Tibial artery (tissue), 4 donors: Measurements from ENCODE around the gene C14orf132.

Experiments
- DNase-seq, 2 donors: peaks; one replicate each; pipeline ENCODE4 v3.0.0-alpha.2; 2019
- H3K27ac ChIP-seq, 2 donors: fragments of 200-600 bp; sonication (generic) in 1 of 2; 1 replicate in 1 of 2; 2 replicates in 1 of 2; pipeline ENCODE4 v1.5.1; 2018 to 2019; ENCODE audit warnings: mild to moderate bottlenecking in 1 of 2
- H3K27me3 ChIP-seq, 2 donors: fragments of 200-600 bp; sonication (generic) in 1 of 2; one replicate each; pipeline versions ENCODE4 v1.5.1 to v1.6.0; 2016 to 2019
- H3K36me3 ChIP-seq, 3 donors: fragments of 200-600 bp; sonication (generic) in 2 of 3; one replicate each; pipeline ENCODE4 v1.5.1; 2016 to 2019; ENCODE audit warnings: mild to moderate bottlenecking in 2 of 3
- H3K4me1 ChIP-seq, 4 donors: fragments of 200-600 bp; sonication (generic) in 2 of 4; 1 replicate in 3 of 4; 2 replicates in 1 of 4; pipeline ENCODE4 v1.5.1; 2016 to 2019
- H3K4me3 ChIP-seq, 2 donors: fragments of 200-600 bp; sonication (generic) in 1 of 2; 1 replicate in 1 of 2; 2 replicates in 1 of 2; pipeline ENCODE4 v1.5.1; 2018 to 2019; ENCODE audit warnings: mild to moderate bottlenecking in 2 of 2
- H3K9me3 ChIP-seq, 3 donors: fragments of 200-600 bp; sonication (generic) in 1 of 3; one replicate each; pipeline ENCODE4 v1.5.1; 2016 to 2019
- intact Hi-C: fragments of 100-400 bp; cut with DNase I; formaldehyde crosslinking; loops from one replicate; pipeline ENCODE4 v1.15.0; 2023; ENCODE audit warnings: low total_unique reads
- TF ChIP-seq, protein P1 (sequence below), 2 experiments: fragments of 200-600 bp in 1 of 2; fragments of 450-650 bp in 1 of 2; IDR thresholded peaks; one replicate each; pipeline ENCODE4 v1.5.1; 2017 to 2019; ENCODE audit warnings: antibody characterized with exemption in 2 of 2, mild to moderate bottlenecking in 1 of 2, moderate library complexity in 1 of 2

The C14orf132 gene

DNA sequence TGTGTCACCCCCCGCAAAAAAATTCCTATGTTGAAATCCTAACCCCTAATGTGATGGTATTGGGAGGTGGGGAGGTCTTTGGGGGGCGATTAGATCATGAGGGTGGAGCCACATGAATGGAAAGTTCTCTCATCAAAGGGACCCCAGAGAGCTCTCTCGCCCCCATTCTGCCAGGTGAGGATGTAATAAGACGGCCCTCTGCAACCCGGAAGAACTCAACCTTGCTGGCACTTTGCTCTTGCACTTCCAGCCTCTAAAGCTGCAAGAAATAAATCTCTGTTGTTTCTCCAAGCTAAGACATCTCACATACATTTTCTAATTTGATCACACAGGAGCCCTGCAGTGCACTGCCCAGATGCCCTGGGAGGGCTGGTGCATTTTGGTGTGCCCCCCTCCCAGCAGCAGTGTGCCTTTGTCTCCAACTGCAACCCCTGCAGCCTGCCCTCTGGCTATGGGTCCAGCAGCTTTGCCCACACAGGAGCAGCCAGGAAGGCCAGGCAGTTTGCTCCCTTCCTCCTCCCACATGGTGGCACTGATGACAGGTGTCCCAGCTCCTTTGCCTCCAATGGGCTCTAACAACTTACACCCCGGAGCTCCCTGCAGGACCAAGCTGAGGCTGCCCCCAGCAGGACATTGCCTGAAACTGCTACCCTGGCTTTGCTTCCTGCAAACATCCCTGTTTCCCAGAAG, 59.3 kb downstream of the C14orf132 start:
- DNase-seq, result peak in 1 of 2 donors; percentile 35
- Histone ChIP-seq H3K4me1 (peaks cover 0 to 7% (median 2%) of the 10 kb centered on the region in 4 donors), H3K9me3 (no peaks in the 10 kb centered on the region), H3K36me3 (no peaks in the 10 kb centered on the region), H3K27ac (no peak overlapping the region), H3K4me3 (no peak overlapping the region), H3K27me3 (peaks cover 0 to 17% of the 10 kb centered on the region in 2 donors)
- TF ChIP-seq, protein P1, sequence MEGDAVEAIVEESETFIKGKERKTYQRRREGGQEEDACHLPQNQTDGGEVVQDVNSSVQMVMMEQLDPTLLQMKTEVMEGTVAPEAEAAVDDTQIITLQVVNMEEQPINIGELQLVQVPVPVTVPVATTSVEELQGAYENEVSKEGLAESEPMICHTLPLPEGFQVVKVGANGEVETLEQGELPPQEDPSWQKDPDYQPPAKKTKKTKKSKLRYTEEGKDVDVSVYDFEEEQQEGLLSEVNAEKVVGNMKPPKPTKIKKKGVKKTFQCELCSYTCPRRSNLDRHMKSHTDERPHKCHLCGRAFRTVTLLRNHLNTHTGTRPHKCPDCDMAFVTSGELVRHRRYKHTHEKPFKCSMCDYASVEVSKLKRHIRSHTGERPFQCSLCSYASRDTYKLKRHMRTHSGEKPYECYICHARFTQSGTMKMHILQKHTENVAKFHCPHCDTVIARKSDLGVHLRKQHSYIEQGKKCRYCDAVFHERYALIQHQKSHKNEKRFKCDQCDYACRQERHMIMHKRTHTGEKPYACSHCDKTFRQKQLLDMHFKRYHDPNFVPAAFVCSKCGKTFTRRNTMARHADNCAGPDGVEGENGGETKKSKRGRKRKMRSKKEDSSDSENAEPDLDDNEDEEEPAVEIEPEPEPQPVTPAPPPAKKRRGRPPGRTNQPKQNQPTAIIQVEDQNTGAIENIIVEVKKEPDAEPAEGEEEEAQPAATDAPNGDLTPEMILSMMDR (IDR thresholded peaks at IDR 0.05), result peak; percentile 60 to 63
- intact Hi-C loops, result loop anchor here (5.0 kb wide), 1 partner anchor 101 kb away; no protein-coding TSS in a partner anchor

DNA sequence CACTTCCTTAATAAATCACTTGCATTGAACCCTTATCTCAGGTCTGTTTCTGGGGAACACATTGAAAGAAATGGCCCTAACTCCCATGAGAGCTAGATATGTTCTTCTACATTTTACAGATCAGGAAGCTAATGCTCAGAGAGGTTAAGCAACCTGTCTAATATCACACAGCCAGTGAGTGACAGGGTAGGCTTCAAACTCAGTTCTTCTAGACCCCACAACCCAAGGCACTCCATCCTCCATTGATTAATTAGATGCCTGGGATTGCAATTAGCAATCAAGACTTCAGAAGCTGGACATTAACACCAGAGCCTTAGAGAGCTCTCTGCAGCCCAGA, 59.8 kb downstream of the C14orf132 start:
- Histone ChIP-seq H3K27ac (no peak overlapping the region), H3K4me1 (peaks cover 0 to 7% (median 2%) of the 10 kb centered on the region in 4 donors), H3K27me3 (peaks cover 0 to 17% of the 10 kb centered on the region in 2 donors), H3K36me3 (no peaks in the 10 kb centered on the region), H3K9me3 (no peaks in the 10 kb centered on the region), H3K4me3 (no peak overlapping the region)
- DNase-seq, result peak in 1 of 2 donors; percentile 7
- intact Hi-C loops, result loop anchor here (5.0 kb wide), 1 partner anchor 102 kb away; no protein-coding TSS in a partner anchor
- TF ChIP-seq, protein P1 (IDR thresholded peaks at IDR 0.05), result no peak

DNA sequence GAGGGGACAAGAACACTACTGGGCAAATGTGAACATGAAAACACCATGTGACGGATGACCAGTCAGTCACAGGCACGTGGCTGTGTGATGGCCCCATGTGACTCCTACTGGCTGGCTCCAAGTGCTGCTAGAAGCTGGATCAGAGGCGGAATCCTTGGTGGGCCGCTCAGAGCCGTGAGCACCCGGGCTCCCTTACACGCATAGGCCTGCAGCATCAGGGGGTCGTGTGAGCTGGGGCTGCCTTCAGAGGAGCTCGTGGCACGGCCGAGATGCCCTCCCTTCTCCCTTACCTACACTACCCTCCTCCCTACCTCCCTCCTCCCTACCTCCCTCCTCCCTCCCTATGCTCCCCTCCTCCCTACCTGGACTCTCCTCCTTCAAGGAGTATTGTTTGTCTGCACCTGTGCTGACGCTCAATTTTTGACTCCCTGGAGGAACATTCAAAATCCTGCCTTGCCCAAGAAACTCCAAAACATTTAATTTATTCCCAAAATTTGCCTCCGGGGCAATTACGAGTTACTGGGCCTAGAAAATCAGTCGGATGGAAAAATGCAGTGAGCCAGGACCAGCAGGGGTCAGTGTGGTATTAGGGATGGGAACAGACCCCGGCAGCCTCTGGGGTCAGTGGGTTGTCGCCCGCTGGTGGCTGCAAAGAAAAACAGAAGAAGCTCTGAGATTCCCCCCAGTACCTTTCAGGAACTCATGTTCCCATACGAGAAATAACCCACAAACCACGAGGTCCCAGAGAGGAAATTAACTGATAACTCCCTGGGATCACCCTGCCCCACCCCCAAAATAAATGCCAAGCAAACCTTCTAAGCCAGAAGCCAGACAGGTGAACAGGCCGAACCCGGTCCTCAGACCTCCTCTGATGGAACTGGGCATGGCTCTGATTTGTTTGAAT, 61.3 kb downstream of the C14orf132 start:
- H3K27me3 ChIP-seq, result peaks cover 0 to 17% of the 10 kb centered on the region in 2 donors
- intact Hi-C loops, result loop anchor here (10.0 kb wide), 1 partner anchor 174 kb away; no protein-coding TSS in a partner anchor
- TF ChIP-seq, protein P1 (IDR thresholded peaks at IDR 0.05), result peak; percentile 55 to 61
- H3K9me3 ChIP-seq, result no peaks in the 10 kb centered on the region
- H3K4me3 ChIP-seq, result no peak overlapping the region
- H3K4me1 ChIP-seq, result peaks cover 0 to 7% (median 2%) of the 10 kb centered on the region in 4 donors
- no peak overlapping the region for H3K27ac ChIP-seq
- H3K36me3 ChIP-seq, result no peaks in the 10 kb centered on the region
- DNase-seq, result peak; percentile 70 to 81

DNA sequence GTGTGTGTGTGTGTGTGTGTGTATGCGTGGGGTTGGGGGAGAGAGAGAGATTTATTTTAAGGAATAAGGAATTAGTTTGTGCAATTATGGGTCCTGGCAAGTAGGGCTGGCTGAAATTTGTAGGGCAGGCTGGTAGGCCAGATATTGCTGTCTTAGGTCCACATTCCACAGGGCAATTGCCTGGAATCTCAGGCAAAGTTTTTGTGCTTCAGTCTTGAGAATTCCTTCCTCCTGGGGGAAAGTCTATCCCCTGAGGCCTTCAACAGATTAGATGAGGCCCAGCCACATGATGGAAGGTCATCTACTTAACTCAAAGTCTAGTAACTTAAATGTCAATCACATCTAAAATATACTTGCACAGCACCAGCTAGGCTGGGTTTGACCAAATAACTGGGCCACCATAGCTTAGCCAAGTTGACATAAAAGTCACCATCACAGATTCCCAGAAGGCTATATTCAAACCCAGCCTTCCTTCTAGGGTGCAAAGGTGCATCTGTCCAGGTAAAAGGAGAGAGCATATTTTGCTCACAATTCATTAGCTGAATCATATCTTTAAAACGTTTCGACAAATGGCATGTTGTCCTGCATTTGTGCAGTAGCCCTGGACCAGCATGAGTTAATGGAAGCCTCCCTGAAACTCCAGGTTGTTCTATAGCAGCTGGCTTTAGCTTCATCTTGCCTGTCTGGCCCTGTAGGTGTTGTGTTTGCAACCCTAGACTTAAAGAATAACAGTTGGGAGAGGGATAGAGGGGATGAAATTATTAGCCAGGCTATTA, 63.1 kb downstream of the C14orf132 start:
- Histone ChIP-seq H3K9me3 (no peaks in the 10 kb centered on the region), H3K4me3 (no peak overlapping the region), H3K27me3 (peaks cover 0 to 13% of the 10 kb centered on the region in 2 donors), H3K4me1 (peaks cover 0 to 7% (median 0%) of the 10 kb centered on the region in 4 donors), H3K36me3 (no peaks in the 10 kb centered on the region), H3K27ac (no peak overlapping the region)
- TF ChIP-seq, protein P1 (IDR thresholded peaks at IDR 0.05), result no peak
- DNase-seq, result peak; percentile 7 to 9
- intact Hi-C loops, result loop anchor here (10.0 kb wide), 1 partner anchor 173 kb away; no protein-coding TSS in a partner anchor

DNA sequence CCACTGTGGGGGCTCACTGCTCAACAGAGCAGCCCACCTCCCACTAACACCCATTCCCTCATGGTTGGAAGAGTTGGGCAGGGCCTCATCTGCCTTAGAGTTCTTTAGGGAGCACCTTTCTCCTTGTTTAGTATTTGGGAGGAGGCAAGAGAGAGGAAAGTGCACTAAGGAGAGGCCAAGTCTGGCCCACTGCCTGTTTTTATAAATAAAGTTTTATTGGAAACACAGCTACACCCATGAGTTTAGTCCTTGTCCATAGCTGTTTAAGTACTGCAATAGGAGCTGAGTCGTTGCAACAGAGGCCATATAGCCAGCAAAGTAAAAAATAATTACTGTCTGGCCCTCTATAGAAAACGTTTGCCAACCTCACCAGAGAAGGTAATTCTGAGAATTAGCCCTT, 63.9 kb downstream of the C14orf132 start:
- no peak overlapping the region for H3K4me3 ChIP-seq
- H3K27ac ChIP-seq, result no peak overlapping the region
- H3K9me3 ChIP-seq, result no peaks in the 10 kb centered on the region
- intact Hi-C loops, result loop anchor here (10.0 kb wide), 1 partner anchor 172 kb away; no protein-coding TSS in a partner anchor
- TF ChIP-seq, protein P1 (IDR thresholded peaks at IDR 0.05), result no peak
- peaks cover 0 to 15% of the 10 kb centered on the region in 2 donors for H3K27me3 ChIP-seq
- no peak for DNase-seq
- H3K4me1 ChIP-seq, result peaks cover 0 to 7% (median 0%) of the 10 kb centered on the region in 4 donors
- H3K36me3 ChIP-seq, result no peaks in the 10 kb centered on the region
